ENCODE measurements around the gene YY1. TPM values are rescaled to one million over a fixed set of nuclear protein-coding genes. Genes with fewer than 3 reads are reported as not detected.

YY1 gene
- total RNA-seq, 1 experiment from 2014 or later: 73.3 TPM

DNA sequence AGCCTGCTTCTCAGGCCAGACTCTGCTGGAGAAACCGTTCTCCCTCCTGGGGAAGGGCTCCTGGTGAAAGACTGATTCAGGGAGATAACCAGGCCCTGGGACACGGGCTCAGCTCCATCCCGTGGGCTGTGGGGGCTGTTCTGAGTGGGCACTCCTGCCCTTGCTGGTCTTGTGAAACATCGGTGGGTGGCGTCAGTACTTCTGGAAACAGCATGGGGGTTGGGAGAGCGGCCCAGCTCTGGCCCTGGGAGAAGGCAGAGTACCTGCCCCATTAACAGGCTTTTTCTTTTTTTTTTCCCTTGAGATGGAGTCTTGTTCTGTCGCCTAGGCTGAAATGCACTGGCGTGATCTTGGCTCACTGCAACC lies 85.0 kb downstream of the YY1 start:
- Mint-ChIP-seq H3K9me3 (ENCODE audit: unreplicated experiment) (no peaks in the 10 kb centered on the region), H3K4me1 (ENCODE audit: insufficient read depth, unreplicated experiment) (peaks cover 8% of the 10 kb centered on the region), H3K27me3 (ENCODE audit: insufficient read depth, unreplicated experiment) (no peaks in the 10 kb centered on the region), H3K36me3 (ENCODE audit: insufficient read depth, unreplicated experiment) (peaks cover 7% of the 10 kb centered on the region), H3K27ac (ENCODE audit: low read depth, unreplicated experiment) (no peak overlapping the region), H3K4me3 (ENCODE audit: unreplicated experiment) (no peak overlapping the region)
- POLR2A ChIA-PET: no interaction called here
- DNase-seq (ENCODE audit: unreplicated experiment): no peak
- CTCF ChIA-PET: no interaction called here
- no TSS peak for BruUV-seq (replicated peaks)
- no peak for TF ChIP-seq CTCF (IDR thresholded peaks at IDR 0.05; ENCODE audit: unreplicated experiment)
- intact Hi-C loops (cut with micrococcal nuclease): no loop called here

GRCh38 chr14:100325231-100325632 lies 86.3 kb downstream of the YY1 start:
- peaks cover 7% of the 10 kb centered on the region for H3K4me1 Mint-ChIP-seq (ENCODE audit: insufficient read depth, unreplicated experiment)
- no peak for TF ChIP-seq CTCF (IDR thresholded peaks at IDR 0.05; ENCODE audit: unreplicated experiment)
- no peaks in the 10 kb centered on the region for H3K9me3 Mint-ChIP-seq (ENCODE audit: unreplicated experiment)
- no peak overlapping the region for H3K4me3 Mint-ChIP-seq (ENCODE audit: unreplicated experiment)
- POLR2A ChIA-PET: no interaction called here
- BruUV-seq (replicated peaks): no TSS peak
- no peak for DNase-seq (ENCODE audit: unreplicated experiment)
- CTCF ChIA-PET: no interaction called here
- H3K27me3 Mint-ChIP-seq (ENCODE audit: insufficient read depth, unreplicated experiment): no peaks in the 10 kb centered on the region
- H3K36me3 Mint-ChIP-seq (ENCODE audit: insufficient read depth, unreplicated experiment): peaks cover 7% of the 10 kb centered on the region
- intact Hi-C loops (cut with micrococcal nuclease): no loop called here
- H3K27ac Mint-ChIP-seq (ENCODE audit: low read depth, unreplicated experiment): no peak overlapping the region

GRCh38 chr14:100325958-100326357 lies 87.0 kb downstream of the YY1 start:
- peaks cover 7% of the 10 kb centered on the region for H3K36me3 Mint-ChIP-seq (ENCODE audit: insufficient read depth, unreplicated experiment)
- DNase-seq (ENCODE audit: unreplicated experiment): no peak
- H3K27me3 Mint-ChIP-seq (ENCODE audit: insufficient read depth, unreplicated experiment): no peaks in the 10 kb centered on the region
- ChIA-PET POLR2A (no interaction called here), CTCF (interaction anchor here (0.8 kb wide), 1 partner anchor 19 kb away, joined by 4 read pairs; the partner anchor contains the start of gene SLC25A29)
- no peak overlapping the region for H3K27ac Mint-ChIP-seq (ENCODE audit: low read depth, unreplicated experiment)
- no peak for TF ChIP-seq CTCF (IDR thresholded peaks at IDR 0.05; ENCODE audit: unreplicated experiment)
- no peak overlapping the region for H3K4me3 Mint-ChIP-seq (ENCODE audit: unreplicated experiment)
- intact Hi-C loops (cut with micrococcal nuclease): no loop called here
- no peaks in the 10 kb centered on the region for H3K9me3 Mint-ChIP-seq (ENCODE audit: unreplicated experiment)
- BruUV-seq (replicated peaks): no TSS peak
- no peaks in the 10 kb centered on the region for H3K4me1 Mint-ChIP-seq (ENCODE audit: insufficient read depth, unreplicated experiment)

- Mint-ChIP-seq H3K9me3 (ENCODE audit: unreplicated experiment) (no peaks in the 10 kb centered on the region), H3K27me3 (ENCODE audit: insufficient read depth, unreplicated experiment) (no peaks in the 10 kb centered on the region), H3K27ac (ENCODE audit: low read depth, unreplicated experiment) (no peak overlapping the region), H3K4me1 (ENCODE audit: insufficient read depth, unreplicated experiment) (no peaks in the 10 kb centered on the region), H3K36me3 (ENCODE audit: insufficient read depth, unreplicated experiment) (peaks cover 7% of the 10 kb centered on the region), H3K4me3 (ENCODE audit: unreplicated experiment) (no peak overlapping the region)
- ChIA-PET CTCF (interaction anchor here (1.5 kb wide), 1 partner anchor 24 kb away, joined by 4 read pairs; no protein-coding TSS in a partner anchor), POLR2A (interaction anchor here (0.6 kb wide), 1 partner anchor 13 kb away, joined by 3 read pairs; no protein-coding TSS in a partner anchor)
- no peak for TF ChIP-seq CTCF (IDR thresholded peaks at IDR 0.05; ENCODE audit: unreplicated experiment)
- DNase-seq (ENCODE audit: unreplicated experiment): no peak
- intact Hi-C loops (cut with micrococcal nuclease): no loop called here
- BruUV-seq (replicated peaks): no TSS peak
Observed at GRCh38 chr14:100327128-100327527, 88.2 kb downstream of the YY1 start.

Data from MCF 10A (cell line).